K562 (cell line): Measurements from ENCODE around the gene CDKN1C. TPM values are rescaled to one million over a fixed set of nuclear protein-coding genes. Genes with fewer than 3 reads are reported as not detected.

Experiments used
- ETV6 ChIP-seq, 3 experiments: fragments of 150-350 bp in 1 of 3; sonication (generic) in 1 of 3; formaldehyde crosslinking in 1 of 3; IDR thresholded peaks; 2 replicates each; pipeline versions ENCODE4 v1.6.1 to v1.8.0; 2014 to 2022; ENCODE audit warnings: borderline replicate concordance in 2 of 3, low read depth in 2 of 3, antibody characterized with exemption in 1 of 3, low read length in 1 of 3, mild to moderate bottlenecking in 1 of 3, missing genetic modification reagents in 1 of 3
- GTF2B ChIP-seq: IDR thresholded peaks from 2 replicates; pipeline ENCODE4 v1.6.1; 2011; ENCODE audit not compliant: insufficient read length; ENCODE audit errors: extremely low read depth
- REST ChIP-seq, 2 experiments: fragments of 450-650 bp; formaldehyde crosslinking in 1 of 2; IDR thresholded peaks; 2 replicates each; pipeline versions ENCODE4 v1.4.0 to v1.6.1; 2014 to 2020; ENCODE audit warnings: mild to moderate bottlenecking in 2 of 2, borderline replicate concordance in 1 of 2, low read depth in 1 of 2
- SRSF3 ChIP-seq: fragments of 200-400 bp; formaldehyde crosslinking; IDR thresholded peaks from 2 replicates; pipeline ENCODE4 v1.6.1; 2016; ENCODE audit warnings: mild to moderate bottlenecking, low read length, moderate library complexity; ENCODE audit not compliant: insufficient read depth
- ZNF12 ChIP-seq: sonication (generic); formaldehyde crosslinking; IDR thresholded peaks from 2 replicates; pipeline ENCODE4 v1.4.0; 2020; ENCODE audit warnings: mild to moderate bottlenecking, missing genetic modification reagents
- ZNF263 ChIP-seq: sonication (generic); formaldehyde crosslinking; IDR thresholded peaks from 2 replicates; pipeline ENCODE4 v1.8.0; 2022; ENCODE audit warnings: mild to moderate bottlenecking, missing genetic modification reagents, borderline replicate concordance
- ZNF639 ChIP-seq, 2 experiments: fragments of 200-800 bp in 1 of 2; sonication (Bioruptor generic) in 1 of 2; sonication (generic) in 1 of 2; formaldehyde crosslinking in 1 of 2; IDR thresholded peaks in 1 of 2; conservative IDR thresholded peaks in 1 of 2; 2 replicates each; pipeline versions ENCODE4 v1.5.0 to v1.6.1; 2016 to 2020; ENCODE audit warnings: missing compliant biosample characterization in 1 of 2, missing genetic modification characterization in 1 of 2, missing genetic modification reagents in 1 of 2
- polyA plus RNA-seq, 8 experiments: library from polyadenylated mRNA; depleted of rRNA in 4 of 8; stranded (reverse) in 5 of 8; unstranded in 3 of 8; fragments of >200 nt; fragmentation: Nextera tagmentation in 2 of 8; fragmentation: Illumina TruSeq in 1 of 8; extraction: Ambion mirVana in 2 of 8; extraction: Trizol in 1 of 8; gene quantifications; 2 replicates each; pipeline versions ENCODE4 v1.2.1 to v1.2.3, GENCODE V29; 2011 to 2014; ENCODE audit warnings: inconsistent platforms in 1 of 8, missing spikeins in 1 of 8
- total RNA-seq, 7 experiments: library from RNA; depleted of rRNA in 6 of 7; stranded (reverse); fragments of >200 nt in 6 of 7; fragmentation: Illumina TruSeq in 2 of 7; extraction: Trizol in 2 of 7; gene quantifications; 2 replicates each; pipeline versions ENCODE4 v1.2.1 to v1.2.3, GENCODE V29; 2011 to 2021; ENCODE audit warnings: low replicate concordance in 1 of 7

CDKN1C gene
- total and polyA plus RNA-seq, 9 of the 15 experiments (the other 6 are each of a cell fraction or from before 2014, with no cell fraction given) = 2.8 to 21.1 (median 9.3) TPM

GRCh38 chr11:2928605-2929530 is 43.3 kb upstream of the CDKN1C start, which contains the start of gene PHLDA2 (continued):
- TF ChIP-seq ZNF12 (CRISPR knock-in tag) (0 out of 2 replicates have a peak, but pooled peaks have one; percentile 27), ZNF263 (CRISPR knock-in tag) (no peak), SRSF3 (no peak), GTF2B (no peak), ZNF639 (CRISPR knock-in tag; conservative IDR thresholded peaks at IDR 0.05 in 1 of 2, IDR thresholded peaks at IDR 0.05 in 1 of 2) (0 out of 4 replicates have a peak, but pooled peaks of 1 of the 2 experiments have one; percentile 16), ETV6 (IDR thresholded peaks at IDR 0.05; ENCODE audit: borderline replicate concordance in 1 of 2, low read depth in 2 of 2, low read length in 1 of 2) (no peak), ETV6 (CRISPR knock-in tag; IDR thresholded peaks at IDR 0.05; ENCODE audit: borderline replicate concordance) (peak; percentile 86), REST (IDR thresholded peaks at IDR 0.05; ENCODE audit: borderline replicate concordance) (0 out of 2 replicates have a peak, but pooled peaks have one; percentile 10), REST (CRISPR knock-in tag; IDR thresholded peaks at IDR 0.05; ENCODE audit: low read depth) (no peak)
